ENCODE results near the gene SLC27A5. TPM values are rescaled to one million over a fixed set of nuclear protein-coding genes. Genes with fewer than 3 reads are reported as not detected.

SLC27A5 gene
- total and polyA plus RNA-seq, 2 of the 13 experiments (the other 11 are each of a cell fraction or from before 2014, with no cell fraction given): 30.3 to 40.2 TPM

GRCh38 chr19:58519355-58520256 is 7.8 kb upstream of the SLC27A5 start, which contains the start of gene ZBTB45 (continued):
- TF ChIP-seq ZNF609 (CRISPR knock-in tag; IDR thresholded peaks at IDR 0.05; ENCODE audit: borderline replicate concordance): peak; percentile 67
- peak; percentile 97 for TF ChIP-seq ZHX1 (CRISPR knock-in tag; IDR thresholded peaks at IDR 0.05; ENCODE audit: low read depth)
- TF ChIP-seq ZNF326 (CRISPR knock-in tag; IDR thresholded peaks at IDR 0.05; ENCODE audit: borderline replicate concordance): no peak
- peak; percentile 93 for TF ChIP-seq ZNF761 (CRISPR knock-in tag; conservative IDR thresholded peaks at IDR 0.05)
- TF ChIP-seq ZNF160 (CRISPR knock-in tag; IDR thresholded peaks at IDR 0.05): peak; percentile 84; the same call in 1 of the 2 replicates
- peak; percentile 91 for TF ChIP-seq ZSCAN9 (CRISPR knock-in tag; IDR thresholded peaks at IDR 0.05; ENCODE audit: borderline replicate concordance)
- peak; percentile 93 for TF ChIP-seq PCBP1 (IDR thresholded peaks at IDR 0.05; ENCODE audit: borderline replicate concordance, low read depth, low read length)
- peak; percentile 65 for TF ChIP-seq ZNF616 (CRISPR knock-in tag; IDR thresholded peaks at IDR 0.05; ENCODE audit: low read depth)
- TF ChIP-seq TFDP2 (CRISPR knock-in tag; IDR thresholded peaks at IDR 0.05): peak; percentile 92
- TF ChIP-seq ZNF180 (CRISPR knock-in tag; IDR thresholded peaks at IDR 0.05; ENCODE audit: borderline replicate concordance, low read depth): 0 out of 2 replicates have a peak, but pooled peaks have one; percentile 21
- no peak; the same call in 1 of the 2 replicates for TF ChIP-seq ZNF740 (CRISPR knock-in tag; IDR thresholded peaks at IDR 0.05)
- peak; percentile 82 for TF ChIP-seq ZNF441 (CRISPR knock-in tag; IDR thresholded peaks at IDR 0.05; ENCODE audit: borderline replicate concordance)
- 0 out of 2 replicates have a peak, but pooled peaks have one; percentile 55 for TF ChIP-seq GPN1 (CRISPR knock-in tag; IDR thresholded peaks at IDR 0.05; ENCODE audit: borderline replicate concordance)

All from HepG2 (cell line).